ENCODE measurements around the gene TSKS. TPM values are rescaled to one million over a fixed set of nuclear protein-coding genes. Genes with fewer than 3 reads are reported as not detected.

The TSKS gene
- total RNA-seq, 1 donor from 2014 or later: 1.2 TPM

DNA sequence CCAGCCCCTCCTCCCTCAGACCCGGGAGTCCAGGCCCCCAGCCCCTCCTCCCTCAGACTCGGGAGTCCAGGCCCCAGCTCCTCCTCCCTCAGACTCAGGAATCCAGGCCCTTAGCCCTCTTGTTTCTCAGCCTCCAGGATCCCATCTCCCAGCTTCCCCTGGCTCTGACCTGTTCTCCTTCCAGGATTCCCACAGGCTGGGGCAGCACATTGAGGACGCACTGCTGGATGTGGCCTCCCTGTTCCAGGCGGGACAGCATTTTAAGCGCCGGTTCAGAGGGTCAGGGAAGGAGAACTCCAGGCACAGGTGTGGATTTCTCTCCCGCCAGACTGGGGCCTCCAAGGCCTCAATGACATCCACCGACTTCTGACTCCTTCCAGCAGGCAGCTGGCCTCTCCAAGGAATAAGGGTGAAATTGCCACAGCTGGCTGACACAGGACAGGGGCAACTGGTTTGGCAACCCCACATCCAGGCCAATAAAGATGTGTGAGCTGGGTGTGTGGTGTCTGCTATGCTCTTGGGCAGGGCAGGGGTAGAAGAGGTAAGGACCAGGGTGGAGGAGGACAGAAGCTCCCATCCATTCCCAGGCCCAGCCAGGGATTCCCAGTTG is 49.8 kb downstream of the TSKS start:
- Histone ChIP-seq H3K36me3 (no peaks in the 10 kb centered on the region), H3K27ac (no peak overlapping the region), H3K4me1 (peaks cover 8% of the 10 kb centered on the region), H3K27me3 (no peaks in the 10 kb centered on the region), H3K9me3 (no peaks in the 10 kb centered on the region), H3K4me3 (no peak overlapping the region)
- intact Hi-C loops (cut with DNase I): no loop called here
- no peak for TF ChIP-seq POLR2A (IDR thresholded peaks at IDR 0.05)
- TF ChIP-seq CTCF (IDR thresholded peaks at IDR 0.05): no peak
- TF ChIP-seq POLR2AphosphoS5 (IDR thresholded peaks at IDR 0.05; ENCODE audit: insufficient read depth in 1 of 2, low read depth in 1 of 2): peak in 1 of 2 donors; percentile 15
- DNase-seq (ENCODE audit: extremely low spot score in 2 of 2): no peak

- no peak for DNase-seq (ENCODE audit: extremely low spot score in 2 of 2)
- Histone ChIP-seq H3K27ac (no peak overlapping the region), H3K4me1 (peaks cover 5% of the 10 kb centered on the region), H3K36me3 (no peaks in the 10 kb centered on the region), H3K27me3 (no peaks in the 10 kb centered on the region), H3K9me3 (no peaks in the 10 kb centered on the region), H3K4me3 (no peak overlapping the region)
- intact Hi-C loops (cut with DNase I): no loop called here
- no peak for TF ChIP-seq POLR2A (IDR thresholded peaks at IDR 0.05)
- no peak for TF ChIP-seq POLR2AphosphoS5 (IDR thresholded peaks at IDR 0.05; ENCODE audit: insufficient read depth in 1 of 2, low read depth in 1 of 2)
- TF ChIP-seq CTCF (IDR thresholded peaks at IDR 0.05): no peak
Measured at GRCh38 chr19:49712397-49712859, 50.7 kb downstream of the TSKS start.

DNA sequence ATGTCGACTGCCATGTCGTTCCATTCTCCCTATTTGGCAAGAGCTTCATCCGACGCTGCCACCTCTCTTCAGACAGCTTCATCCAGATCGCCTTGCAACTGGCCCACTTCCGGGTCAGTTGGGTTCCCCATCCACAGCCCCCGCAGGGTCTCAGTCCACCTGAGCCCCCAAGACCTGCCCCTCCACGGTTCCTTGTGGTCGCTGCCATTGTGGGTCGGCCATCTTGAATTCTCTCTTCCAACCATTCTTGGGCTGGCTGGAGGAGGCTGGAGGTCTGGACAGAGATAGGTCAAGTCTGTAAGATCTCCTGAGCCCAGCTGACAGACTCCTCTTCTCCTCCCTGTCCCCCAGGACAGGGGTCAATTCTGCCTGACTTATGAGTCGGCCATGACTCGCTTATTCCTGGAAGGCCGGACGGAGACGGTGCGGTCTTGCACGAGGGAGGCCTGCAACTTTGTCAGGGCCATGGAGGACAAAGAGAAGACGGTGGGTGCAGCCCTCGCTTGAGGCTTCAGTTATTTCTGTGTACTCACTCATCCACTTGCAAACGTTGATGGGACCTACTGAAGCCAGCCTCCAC is 52.6 kb downstream of the TSKS start:
- peaks cover 5% of the 10 kb centered on the region for H3K4me1 ChIP-seq
- DNase-seq (ENCODE audit: extremely low spot score in 2 of 2): no peak
- TF ChIP-seq CTCF (IDR thresholded peaks at IDR 0.05) (no peak), POLR2AphosphoS5 (IDR thresholded peaks at IDR 0.05; ENCODE audit: insufficient read depth in 1 of 2, low read depth in 1 of 2) (no peak), POLR2A (IDR thresholded peaks at IDR 0.05) (no peak)
- no peaks in the 10 kb centered on the region for H3K9me3 ChIP-seq
- no peaks in the 10 kb centered on the region for H3K27me3 ChIP-seq
- no peak overlapping the region for H3K27ac ChIP-seq
- intact Hi-C loops (cut with DNase I): no loop called here
- no peaks in the 10 kb centered on the region for H3K36me3 ChIP-seq
- no peak overlapping the region for H3K4me3 ChIP-seq

DNA sequence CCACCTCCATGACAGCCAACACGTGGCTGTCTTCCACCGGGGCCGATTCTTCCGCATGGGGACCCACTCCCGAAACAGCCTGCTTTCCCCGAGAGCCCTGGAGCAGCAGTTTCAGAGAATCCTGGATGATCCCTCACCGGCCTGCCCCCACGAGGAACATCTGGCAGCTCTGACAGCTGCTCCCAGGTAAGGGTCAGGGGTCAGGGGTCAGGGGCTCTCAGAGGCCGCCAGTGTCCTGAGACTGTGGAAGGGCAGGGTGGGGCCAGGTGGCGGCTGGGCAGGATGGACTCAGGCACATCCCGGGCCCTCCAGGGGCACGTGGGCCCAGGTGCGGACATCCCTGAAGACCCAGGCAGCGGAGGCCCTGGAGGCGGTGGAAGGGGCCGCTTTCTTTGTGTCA is 57.2 kb downstream of the TSKS start:
- Histone ChIP-seq H3K27ac (no peak overlapping the region), H3K27me3 (no peaks in the 10 kb centered on the region), H3K4me3 (no peak overlapping the region), H3K36me3 (no peaks in the 10 kb centered on the region), H3K9me3 (no peaks in the 10 kb centered on the region), H3K4me1 (no peaks in the 10 kb centered on the region)
- TF ChIP-seq POLR2A (IDR thresholded peaks at IDR 0.05) (no peak), POLR2AphosphoS5 (IDR thresholded peaks at IDR 0.05; ENCODE audit: insufficient read depth in 1 of 2, low read depth in 1 of 2) (no peak), CTCF (IDR thresholded peaks at IDR 0.05) (no peak)
- intact Hi-C loops (cut with DNase I): no loop called here
- no peak for DNase-seq (ENCODE audit: extremely low spot score in 2 of 2)

Measured in vagina (tissue), 2 donors.